GM19372 (cell line): ENCODE measurements around the gene HDDC3.

ENCODE experiments used
- ATAC-seq: cut with Tn5 transposase; IDR thresholded peaks from one replicate; pipeline ENCODE4 v1.9.1; 2021; ENCODE audit warnings: mild to moderate bottlenecking, low read depth, moderate library complexity; ENCODE audit not compliant: unreplicated experiment

Gene HDDC3, protein sequence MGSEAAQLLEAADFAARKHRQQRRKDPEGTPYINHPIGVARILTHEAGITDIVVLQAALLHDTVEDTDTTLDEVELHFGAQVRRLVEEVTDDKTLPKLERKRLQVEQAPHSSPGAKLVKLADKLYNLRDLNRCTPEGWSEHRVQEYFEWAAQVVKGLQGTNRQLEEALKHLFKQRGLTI

GRCh38 chr15:90931828-90932659, at the start of gene HDDC3:
Gene HDDC3, minus strand, starts transcription at chr15:90932549. Its CDS starts 9 bp downstream, at chr15:90932540.
- ATAC-seq, result peak; percentile 46

- ATAC-seq, result no peak
Observed at GRCh38 chr15:90982135-90982534, 49.8 kb upstream of the HDDC3 start.

DNA sequence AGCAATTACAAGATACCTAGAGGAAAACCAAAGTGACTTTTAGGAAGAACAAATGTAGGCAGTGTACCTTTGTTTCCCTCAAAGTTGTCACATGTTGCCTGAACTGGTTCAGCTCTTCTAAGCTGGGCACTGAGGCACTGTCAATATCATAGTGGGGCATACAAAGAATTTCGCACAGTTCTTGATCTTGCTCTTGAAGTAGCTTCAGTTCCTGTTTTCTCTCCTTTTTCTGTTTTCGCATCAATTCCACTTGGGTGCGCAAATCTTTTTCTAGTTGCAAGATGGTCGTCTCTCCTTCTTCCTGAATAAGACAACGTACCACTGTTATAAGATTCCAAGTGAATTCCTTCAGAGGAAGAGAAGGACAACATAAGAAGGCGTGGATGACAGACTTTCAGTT, 49.3 kb upstream of the HDDC3 start:
- peak; percentile 77 for ATAC-seq

DNA sequence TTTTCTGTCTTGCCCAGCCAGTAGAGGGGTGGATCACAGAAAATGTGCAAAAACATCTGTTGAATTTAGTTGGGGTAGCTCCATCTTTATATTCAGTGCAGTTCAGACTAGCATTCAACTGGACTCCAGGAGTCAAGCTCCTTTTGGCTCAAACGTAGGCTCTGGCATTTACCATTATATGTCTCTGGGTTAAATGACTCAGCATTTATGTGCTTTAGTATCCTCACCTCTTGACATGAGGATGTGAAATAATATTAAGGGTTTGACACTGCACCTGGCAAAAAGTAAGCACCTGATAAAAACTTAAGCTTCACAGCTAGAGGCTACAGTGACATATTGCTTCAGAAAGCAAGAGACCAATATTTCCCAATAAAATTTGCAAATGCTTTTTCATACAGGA, 47.2 kb upstream of the HDDC3 start:
- no peak for ATAC-seq

GRCh38 chr15:90974216-90974615, 41.9 kb upstream of the HDDC3 start:
- ATAC-seq, result no peak

DNA sequence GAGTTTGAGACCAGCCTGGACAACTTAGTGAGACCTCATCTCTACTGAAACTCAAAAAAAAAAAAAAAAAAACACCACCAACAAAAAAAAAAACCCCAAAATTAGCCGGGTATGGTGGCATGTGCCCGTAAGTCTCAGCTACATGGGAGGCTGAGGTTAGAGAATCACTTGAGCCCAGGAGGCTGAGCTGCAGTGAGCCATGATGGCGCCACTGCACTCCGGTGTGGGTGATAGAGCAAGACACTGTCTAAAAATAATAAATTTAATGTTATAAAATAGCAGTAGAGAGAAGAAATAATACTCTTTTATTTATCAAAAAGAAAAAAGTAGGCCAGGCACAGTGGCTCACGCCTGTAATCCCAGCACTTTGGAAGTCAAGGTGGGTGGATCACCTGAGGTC, 39.8 kb upstream of the HDDC3 start:
- no peak for ATAC-seq

DNA sequence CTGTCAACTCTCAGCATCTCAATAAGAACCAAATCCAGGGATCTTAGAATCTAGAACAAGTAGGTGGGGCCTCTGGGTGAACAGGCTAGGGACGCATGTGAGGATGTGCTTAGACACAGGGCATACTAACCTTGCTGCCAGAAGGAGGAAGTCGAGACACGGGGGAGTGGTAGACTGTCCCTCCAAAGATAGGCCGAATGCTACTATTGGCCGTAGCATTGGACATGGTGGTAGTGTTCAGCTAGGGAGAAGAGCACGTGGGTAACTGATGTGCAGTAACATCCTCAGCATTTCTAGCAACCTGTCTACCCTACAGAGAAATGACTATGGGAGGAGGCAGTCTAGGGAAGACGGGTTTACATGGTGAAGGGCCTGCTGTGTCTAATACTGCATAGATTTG, 37.9 kb upstream of the HDDC3 start:
- no peak for ATAC-seq

GRCh38 chr15:90968434-90968833, 36.1 kb upstream of the HDDC3 start:
- ATAC-seq, result no peak

- no peak for ATAC-seq
Observed at GRCh38 chr15:90967206-90967605, 34.9 kb upstream of the HDDC3 start.

- ATAC-seq, result no peak
Observed at GRCh38 chr15:90966262-90966661, 33.9 kb upstream of the HDDC3 start.

GRCh38 chr15:90962021-90962420, 29.7 kb upstream of the HDDC3 start:
- no peak for ATAC-seq

- ATAC-seq, result no peak
Observed at GRCh38 chr15:90960298-90961091, 28.1 kb upstream of the HDDC3 start.

- ATAC-seq, result no peak
Observed at GRCh38 chr15:90959894-90960293, 27.5 kb upstream of the HDDC3 start.

- ATAC-seq, result no peak
Observed at GRCh38 chr15:90959028-90959595, 26.8 kb upstream of the HDDC3 start.

GRCh38 chr15:90957791-90958190, 25.4 kb upstream of the HDDC3 start:
- ATAC-seq, result no peak

- no peak for ATAC-seq
Observed at GRCh38 chr15:90957031-90957790, 24.9 kb upstream of the HDDC3 start.

DNA sequence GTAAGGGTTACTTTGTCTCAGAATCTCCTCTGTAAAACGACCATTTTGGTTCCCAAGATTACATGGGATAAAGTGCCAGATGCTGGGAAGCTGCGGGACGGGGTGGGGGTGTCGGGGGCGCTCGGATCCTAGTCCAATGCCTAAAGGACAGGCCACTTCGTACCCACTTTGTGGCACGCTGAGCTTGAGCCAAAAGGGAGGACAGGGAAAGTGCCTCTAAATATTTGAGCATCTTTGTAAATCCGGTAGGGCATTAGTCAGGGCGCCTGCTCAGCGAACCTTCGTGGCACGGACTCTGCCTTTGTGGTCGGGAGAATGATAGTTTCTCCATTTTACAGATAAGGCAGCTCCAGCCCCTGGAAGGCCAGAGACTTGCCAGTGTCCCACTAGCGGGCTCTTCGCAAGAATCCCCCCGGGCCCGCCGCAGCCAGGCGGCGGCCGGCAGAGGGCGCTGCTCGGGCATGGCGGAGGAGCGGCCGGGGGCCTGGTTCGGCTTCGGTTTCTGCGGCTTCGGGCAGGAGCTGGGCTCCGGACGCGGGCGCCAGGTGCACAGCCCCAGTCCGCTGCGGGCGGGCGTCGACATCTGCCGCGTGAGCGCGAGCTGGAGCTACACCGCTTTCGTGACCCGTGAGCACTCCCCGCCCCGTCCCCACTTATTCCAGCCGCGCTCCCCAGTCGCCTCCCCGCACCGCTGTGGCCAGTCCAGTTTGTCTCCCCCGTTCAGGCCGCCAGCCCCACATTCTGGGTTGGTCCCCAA, 24.1 kb upstream of the HDDC3 start:
- no peak for ATAC-seq

GRCh38 chr15:90955624-90956273, 23.4 kb upstream of the HDDC3 start:
- no peak for ATAC-seq
